ENCODE measurements around the gene OST4.

DNA sequence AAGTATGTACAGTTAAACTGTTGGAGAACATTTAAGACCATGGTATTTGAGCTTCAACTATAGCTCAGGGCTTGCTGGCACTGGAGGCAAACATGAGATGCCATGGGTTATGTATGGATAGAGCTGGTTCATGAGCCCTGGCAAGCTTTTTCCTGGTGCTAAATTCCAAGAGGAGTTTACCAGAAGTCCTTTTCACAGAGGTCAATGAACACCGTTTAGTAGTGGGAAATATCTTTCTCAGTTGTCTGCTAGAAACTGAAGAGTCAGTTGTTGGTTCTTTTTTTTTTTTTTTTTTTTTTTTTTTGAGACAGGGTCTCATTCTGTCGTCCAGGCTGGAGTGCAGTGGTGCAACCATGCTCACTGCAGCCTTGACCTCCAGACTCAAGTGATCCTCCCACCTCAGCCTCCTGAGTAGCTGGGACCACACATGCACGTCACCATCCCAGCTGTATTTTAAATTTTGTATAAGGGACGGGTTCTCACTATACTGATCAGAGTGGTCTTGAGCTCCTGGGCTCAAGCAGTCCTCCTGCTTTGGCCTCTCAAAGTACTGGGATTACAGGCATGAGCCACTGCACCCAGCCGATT is 16.5 kb upstream of the OST4 start:
- TF ChIP-seq, protein P1, sequence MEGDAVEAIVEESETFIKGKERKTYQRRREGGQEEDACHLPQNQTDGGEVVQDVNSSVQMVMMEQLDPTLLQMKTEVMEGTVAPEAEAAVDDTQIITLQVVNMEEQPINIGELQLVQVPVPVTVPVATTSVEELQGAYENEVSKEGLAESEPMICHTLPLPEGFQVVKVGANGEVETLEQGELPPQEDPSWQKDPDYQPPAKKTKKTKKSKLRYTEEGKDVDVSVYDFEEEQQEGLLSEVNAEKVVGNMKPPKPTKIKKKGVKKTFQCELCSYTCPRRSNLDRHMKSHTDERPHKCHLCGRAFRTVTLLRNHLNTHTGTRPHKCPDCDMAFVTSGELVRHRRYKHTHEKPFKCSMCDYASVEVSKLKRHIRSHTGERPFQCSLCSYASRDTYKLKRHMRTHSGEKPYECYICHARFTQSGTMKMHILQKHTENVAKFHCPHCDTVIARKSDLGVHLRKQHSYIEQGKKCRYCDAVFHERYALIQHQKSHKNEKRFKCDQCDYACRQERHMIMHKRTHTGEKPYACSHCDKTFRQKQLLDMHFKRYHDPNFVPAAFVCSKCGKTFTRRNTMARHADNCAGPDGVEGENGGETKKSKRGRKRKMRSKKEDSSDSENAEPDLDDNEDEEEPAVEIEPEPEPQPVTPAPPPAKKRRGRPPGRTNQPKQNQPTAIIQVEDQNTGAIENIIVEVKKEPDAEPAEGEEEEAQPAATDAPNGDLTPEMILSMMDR (IDR thresholded peaks at IDR 0.05): no peak
- no peak for TF ChIP-seq POLR2A (IDR thresholded peaks at IDR 0.05)
